ENCODE measurements around the gene ZC3H13. TPM values are rescaled to one million over a fixed set of nuclear protein-coding genes. Genes with fewer than 3 reads are reported as not detected.

Gene ZC3H13
- total and polyA plus RNA-seq, 2 of the 4 experiments (the other 2 are of a cell fraction) = 7.7 to 10.8 TPM

GRCh38 chr13:45966715-45967114 is 85.8 kb downstream of the ZC3H13 start:
- H3K4me1 ChIP-seq (ENCODE audit: control insufficient read depth, insufficient read depth, low read length) = no peaks in the 10 kb centered on the region
- H3K27me3 ChIP-seq (ENCODE audit: control insufficient read depth, insufficient read depth, low read length) = no peaks in the 10 kb centered on the region
- H4K5ac ChIP-seq (ENCODE audit: low read depth, low read length) = no peak overlapping the region
- no peak for TF ChIP-seq FOS (IDR thresholded peaks at IDR 0.05; ENCODE audit: low read depth, low read length)
- H3K36me3 ChIP-seq (ENCODE audit: control insufficient read depth, insufficient read depth, low read length) = peaks cover 26% of the 10 kb centered on the region
- no peak overlapping the region for H3K4me3 ChIP-seq (ENCODE audit: insufficient read depth, low read depth, low read length)
- H3K27ac ChIP-seq (ENCODE audit: insufficient read depth, low read length) = no peak overlapping the region
- 100% methylated on average over 2 of the region's 3 CpGs; no CpG with 5 or more reads in 1 of the 2 experiments for WGBS, 2 experiments (ENCODE audit: extremely low coverage in 2 of 2, insufficient read length in 1 of 2)
- H2BK5ac ChIP-seq (ENCODE audit: low read depth, low read length, poor library complexity, severe bottlenecking) = no peak overlapping the region
- intact Hi-C loops (cut with micrococcal nuclease) = no loop called here
- H3K4me2 ChIP-seq (ENCODE audit: low read depth, low read length) = no peak overlapping the region
- H2BK120ac ChIP-seq (ENCODE audit: low read depth, low read length) = no peak overlapping the region
- no peak overlapping the region for H2AK9ac ChIP-seq (replicated peaks; ENCODE audit: low read depth, low read length, poor library complexity)
- in situ Hi-C loops (cut with MboI; ENCODE audit: low sequenced_read_pairs) = no loop called here
- no peak overlapping the region for H3K9ac ChIP-seq (ENCODE audit: low read depth, low read length)
- no TSS peak for BruUV-seq (replicated peaks)
- no peak overlapping the region for H3K23ac ChIP-seq (ENCODE audit: low read depth, low read length)
- H3K9me3 ChIP-seq (ENCODE audit: control insufficient read depth, insufficient read depth, low read length) = no peaks in the 10 kb centered on the region
- H2BK15ac ChIP-seq (ENCODE audit: low read depth, low read length) = no peak overlapping the region
- H3K18ac ChIP-seq (ENCODE audit: low read depth, low read length) = no peak overlapping the region
- no peaks in the 10 kb centered on the region for H3K9me1 ChIP-seq (ENCODE audit: insufficient read depth, low read length)
- no peak overlapping the region for H2AK5ac ChIP-seq (ENCODE audit: low read depth, low read length)
- H2BK20ac ChIP-seq (ENCODE audit: low read depth, low read length) = no peak overlapping the region
- ATAC-seq (ENCODE audit: low read depth) (no peak), DNase-seq (no peak)
- no peak overlapping the region for H2AFZ ChIP-seq (replicated peaks; ENCODE audit: low read length, poor library complexity)
- H4K20me1 ChIP-seq (ENCODE audit: insufficient read depth, low read length) = no peaks in the 10 kb centered on the region; the same call in 1 of the 2 replicates
- H3K14ac ChIP-seq (replicated peaks; ENCODE audit: low read depth, low read length) = no peak overlapping the region
- POLR2A ChIA-PET (ENCODE audit: unreplicated experiment) = no interaction called here
- H4K8ac ChIP-seq (ENCODE audit: low read depth in 2 of 2, low read length in 2 of 2) = no peak overlapping the region
- H3K56ac ChIP-seq (ENCODE audit: extremely low read depth, insufficient read depth, low read length) = no peak overlapping the region
- CTCF ChIA-PET = no interaction called here
- no peak overlapping the region for H3K4ac ChIP-seq (ENCODE audit: low read depth, low read length)
- dilution Hi-C loops (cut with HindIII; ENCODE audit: low sequenced_read_pairs, unreplicated experiment) = no loop called here
- H4K91ac ChIP-seq (ENCODE audit: insufficient read depth, low read depth, low read length) = no peak overlapping the region
- peaks cover 0 to 5% of the 10 kb centered on the region in 2 experiments; a peak in 1 of 4 replicates for H3K79me1 ChIP-seq (ENCODE audit: low read depth in 1 of 2, low read length in 2 of 2)

Data from IMR-90 (cell line).